HepG2 (cell line): ENCODE data around the gene NAB2.

ENCODE experiments used
- CTCF ChIP-seq: sonication (generic); formaldehyde crosslinking; IDR thresholded peaks from 2 replicates; pipeline ENCODE4 v1.5.0; 2020; ENCODE audit warnings: mild to moderate bottlenecking, missing genetic modification reagents, moderate library complexity
- PHF21A ChIP-seq: sonication (generic); formaldehyde crosslinking; IDR thresholded peaks from 2 replicates; pipeline ENCODE4 v1.5.0; 2020; ENCODE audit warnings: mild to moderate bottlenecking, missing genetic modification reagents
- RNF2 ChIP-seq: fragments of 450-650 bp; conservative IDR thresholded peaks from 2 replicates; pipeline ENCODE4 v1.6.1; 2016; ENCODE audit warnings: low read depth
- ZBTB25 ChIP-seq: IDR thresholded peaks from 2 replicates; pipeline ENCODE4 v1.6.1; 2018; ENCODE audit warnings: missing genetic modification reagents
- ZNF3 ChIP-seq: IDR thresholded peaks from 2 replicates; pipeline ENCODE4 v1.7.0; 2017; ENCODE audit warnings: inconsistent platforms
- ZNF570 ChIP-seq: sonication (generic); formaldehyde crosslinking; IDR thresholded peaks from 2 replicates; pipeline ENCODE4 v1.4.0; 2020; ENCODE audit warnings: mild to moderate bottlenecking, missing genetic modification reagents, borderline replicate concordance
- ZNF580 ChIP-seq: IDR thresholded peaks from 2 replicates; pipeline ENCODE4 v1.6.1; 2016; ENCODE audit warnings: low read depth, borderline replicate concordance

GRCh38 chr12:57143454-57143853 lies 54.5 kb downstream of the NAB2 start:
- TF ChIP-seq ZNF570 (no peak), ZNF580 (CRISPR knock-in tag) (no peak), ZNF3 (no peak), PHF21A (no peak), CTCF (CRISPR knock-in tag) (no peak), RNF2 (no peak), ZBTB25 (CRISPR knock-in tag) (no peak)
